K562 (cell line): ENCODE results near the gene LMF2. TPM values are rescaled to one million over a fixed set of nuclear protein-coding genes. Genes with fewer than 3 reads are reported as not detected.

Experiments
- ATAC-seq: fragments of 200-7000 bp; cut with Tn5 transposase; 3 replicates; pipeline ENCODE4 v1.9.1; 2020; ENCODE audit warnings: moderate library complexity
- BruUV-seq: library from RNA; stranded (reverse); fragments of 400-500 nt; replicated peaks from 2 replicates; lab custom pipeline; 2021; lab: Mats Ljungman, UMichigan
- CTCF ChIA-PET: fragments of 300-600 bp; formaldehyde crosslinking; extraction: SDS; loops from one replicate; lab custom pipeline; 2021; ENCODE audit warnings: low intra/inter-chr PET ratio; lab: Yijun Ruan, JAX
- POLR2A ChIA-PET: fragments of 300-600, 350-650 bp; sonication (Branson Sonifier 250); formaldehyde crosslinking; extraction: SDS; loops from one replicate; lab custom pipeline; 2021; ENCODE audit warnings: antibody characterized with exemption, inconsistent platforms; lab: Yijun Ruan, JAX
- DNase-seq, 4 experiments: peaks; one replicate each; pipeline versions ENCODE4 v3.0.0 to v3.0.0-alpha.2; 2011 to 2018; ENCODE audit warnings: low spot score in 3 of 4, mixed read lengths in 3 of 4; ENCODE audit errors: extremely low read depth in 1 of 4
- FAIRE-seq: peaks from 2 replicates; lab custom pipeline; 2011; peaks lifted over from hg19 to GRCh38; lab: Jason Lieb, UNC
- H2AFZ ChIP-seq: 2 replicates; pipeline ENCODE4 v1.6.0; 2011; ENCODE audit warnings: low read depth, low read length, control low read depth, inconsistent platforms
- H3K27ac ChIP-seq: fragments of 200-600 bp; 3 replicates; pipeline ENCODE4 v1.8.0; 2011; ENCODE audit warnings: low read depth, mild to moderate bottlenecking, control low read depth, inconsistent platforms, low read length, moderate library complexity, mixed read lengths; ENCODE audit errors: extremely low read depth
- H3K27me3 ChIP-seq, 2 experiments: fragments of 300-600 bp in 1 of 2; 2 replicates in 1 of 2; 3 replicates in 1 of 2; pipeline versions ENCODE4 v1.6.0 to v1.8.0; 2011; ENCODE audit warnings: inconsistent platforms in 2 of 2, low read length in 2 of 2, mild to moderate bottlenecking in 1 of 2, mixed read lengths in 1 of 2, moderate library complexity in 1 of 2; ENCODE audit not compliant: control insufficient read depth in 2 of 2, insufficient read depth in 2 of 2
- H3K36me3 ChIP-seq: fragments of 300-600 bp; 3 replicates; pipeline ENCODE4 v1.8.0; 2011; ENCODE audit warnings: mild to moderate bottlenecking, low read length, inconsistent platforms; ENCODE audit not compliant: control insufficient read depth, insufficient read depth
- H3K4me1 ChIP-seq, 2 experiments: fragments of 200-600 bp in 1 of 2; replicated peaks in 1 of 2; 2 replicates in 1 of 2; 3 replicates in 1 of 2; pipeline versions ENCODE4 v1.5.1 to v1.8.0; 2011; ENCODE audit warnings: inconsistent platforms in 2 of 2, low read length in 2 of 2, mild to moderate bottlenecking in 1 of 2, mixed read lengths in 1 of 2, moderate library complexity in 1 of 2; ENCODE audit not compliant: control insufficient read depth in 2 of 2, insufficient read depth in 2 of 2
- H3K4me2 ChIP-seq: 2 replicates; pipeline ENCODE4 v1.6.1; 2011; ENCODE audit warnings: low read length, control low read depth, inconsistent platforms, mixed read lengths; ENCODE audit not compliant: insufficient read depth
- H3K4me3 ChIP-seq: fragments of 200-600 bp; sonication (generic), shearing (Covaris generic); 2 replicates; pipeline ENCODE4 v1.5.1; 2016; ENCODE audit warnings: control low read depth, inconsistent platforms
- H3K79me2 ChIP-seq: fragments of 200-600 bp; 3 replicates; pipeline ENCODE4 v1.8.0; 2011; ENCODE audit warnings: low read length, inconsistent platforms; ENCODE audit not compliant: control insufficient read depth, insufficient read depth
- H3K9ac ChIP-seq, 2 experiments: 2 replicates each; pipeline versions ENCODE4 v1.6.0 to v1.6.1; 2011; ENCODE audit warnings: low read depth in 2 of 2, low read length in 2 of 2, control low read depth in 1 of 2, inconsistent platforms in 1 of 2, mild to moderate bottlenecking in 1 of 2, mixed read lengths in 1 of 2; ENCODE audit not compliant: insufficient read depth in 1 of 2
- H3K9me1 ChIP-seq: one replicate; pipeline ENCODE4 v1.6.0; 2011; ENCODE audit warnings: inconsistent platforms, mild to moderate bottlenecking, low read length, moderate library complexity; ENCODE audit not compliant: control insufficient read depth, insufficient read depth
- H3K9me3 ChIP-seq: replicated peaks from 2 replicates; pipeline ENCODE4 v1.5.1; 2011; ENCODE audit warnings: low read depth, low read length, inconsistent platforms; ENCODE audit not compliant: control insufficient read depth, insufficient read depth
- H4K20me1 ChIP-seq: replicated peaks from 2 replicates; pipeline ENCODE4 v1.6.1; 2011; ENCODE audit warnings: low read length, inconsistent platforms, mixed read lengths; ENCODE audit not compliant: control insufficient read depth, insufficient read depth
- RBFOX2 ChIP-seq: fragments of 200-400 bp; formaldehyde crosslinking; IDR thresholded peaks from 2 replicates; pipeline ENCODE4 v1.6.1; 2017; ENCODE audit warnings: low read depth, mild to moderate bottlenecking, low read length, moderate library complexity
- TOE1 ChIP-seq, 2 experiments: fragments of 450-650 bp in 1 of 2; sonication (generic) in 1 of 2; formaldehyde crosslinking in 1 of 2; IDR thresholded peaks; 2 replicates each; pipeline versions ENCODE4 v1.7.1 to v1.8.0; 2016 to 2022; ENCODE audit warnings: borderline replicate concordance in 2 of 2, mild to moderate bottlenecking in 2 of 2, antibody characterized with exemption in 1 of 2, inconsistent platforms in 1 of 2, low read depth in 1 of 2, missing genetic modification reagents in 1 of 2, moderate library complexity in 1 of 2
- ZNF224 ChIP-seq: sonication (generic); formaldehyde crosslinking; IDR thresholded peaks from 2 replicates; pipeline ENCODE4 v1.8.0; 2022; ENCODE audit warnings: mild to moderate bottlenecking, missing genetic modification reagents
- ZNF785 ChIP-seq: fragments of 250-450 bp; sonication (Bioruptor Pico); IDR thresholded peaks from 2 replicates; pipeline ENCODE4 v1.4.0; 2020; ENCODE audit warnings: mild to moderate bottlenecking
- WGBS: fragments of 100-300 bp; shearing (Covaris generic); methylation state at CpG from one replicate; pipeline ENCODE4 v1.1.6; 2016; ENCODE audit warnings: low coverage, mixed read lengths; ENCODE audit not compliant: insufficient coverage; ENCODE audit errors: missing lambda C conversion rate; 5-methylcytosine and 5-hydroxymethylcytosine counted together
- in situ Hi-C: fragments of 300-500 bp; cut with MboI; formaldehyde crosslinking; loops from 4 replicates; pipeline ENCODE4 v1.15.0; 2018; ENCODE audit warnings: inconsistent platforms, mixed read lengths
- intact Hi-C: fragments of 100-400 bp; cut with micrococcal nuclease; formaldehyde crosslinking; loops from 2 replicates; pipeline ENCODE4 v1.14.2; 2022
- polyA plus RNA-seq, 8 experiments: library from polyadenylated mRNA; depleted of rRNA in 4 of 8; stranded (reverse) in 5 of 8; unstranded in 3 of 8; fragments of >200 nt; fragmentation: Nextera tagmentation in 2 of 8; fragmentation: Illumina TruSeq in 1 of 8; extraction: Ambion mirVana in 2 of 8; extraction: Trizol in 1 of 8; gene quantifications; 2 replicates each; pipeline versions ENCODE4 v1.2.1 to v1.2.3, GENCODE V29; 2011 to 2014; ENCODE audit warnings: inconsistent platforms in 1 of 8, missing spikeins in 1 of 8
- total RNA-seq, 7 experiments: library from RNA; depleted of rRNA in 6 of 7; stranded (reverse); fragments of >200 nt in 6 of 7; fragmentation: Illumina TruSeq in 2 of 7; extraction: Trizol in 2 of 7; gene quantifications; 2 replicates each; pipeline versions ENCODE4 v1.2.1 to v1.2.3, GENCODE V29; 2011 to 2021; ENCODE audit warnings: low replicate concordance in 1 of 7

Gene LMF2
- total and polyA plus RNA-seq, 9 of the 15 experiments (the other 6 are each of a cell fraction or from before 2014, with no cell fraction given): 0.08 to 37.1 (median 7.6) TPM

- Histone ChIP-seq H3K9ac (no peak overlapping the region), H3K9me3 (no peaks in the 10 kb centered on the region), H3K79me2 (peaks cover 10% of the 10 kb centered on the region), H3K4me1 (peaks cover 1 to 3% of the 10 kb centered on the region in 2 experiments; a peak in 3 of 5 replicates), H3K27me3 (no peaks in the 10 kb centered on the region), H3K36me3 (peaks cover 52% of the 10 kb centered on the region; the same call in 1 of the 3 replicates), H3K4me3 (no peak overlapping the region), H3K9me1 (no peaks in the 10 kb centered on the region), H4K20me1 (0 out of 2 replicates have a peak, but pooled peaks cover 3% of the 10 kb centered on the region), H2AFZ (no peak overlapping the region), H3K27ac (no peak overlapping the region), H3K4me2 (no peak overlapping the region)
- ChIA-PET POLR2A (no interaction called here), CTCF (no interaction called here)
- WGBS: 94% methylated on average over 18 of the region's 24 CpGs
- TF ChIP-seq ZNF224 (CRISPR knock-in tag) (no peak), RBFOX2 (0 out of 2 replicates have a peak, but pooled peaks have one; percentile 29), ZNF785 (CRISPR knock-in tag) (no peak), TOE1 (IDR thresholded peaks at IDR 0.05; ENCODE audit: borderline replicate concordance) (no peak), TOE1 (CRISPR knock-in tag; IDR thresholded peaks at IDR 0.05; ENCODE audit: borderline replicate concordance, low read depth) (no peak)
- ATAC-seq: no peak
- intact Hi-C loops (no loop called here), in situ Hi-C loops (no loop called here)
- no peak for FAIRE-seq
- DNase-seq: no peak
- no TSS peak for BruUV-seq
Observed at GRCh38 chr22:50464451-50464850, 43.1 kb downstream of the LMF2 start.
